GM10266 (cell line): ENCODE measurements around the gene MCC.

Source experiments
- DNase-seq: peaks from one replicate; pipeline ENCODE4 v3.0.0; 2012; ENCODE audit errors: extremely low spot score
- TF ChIP-seq, protein P1 (sequence below): IDR thresholded peaks from 2 replicates; pipeline ENCODE4 v1.5.1; 2012; ENCODE audit warnings: mild to moderate bottlenecking, low read depth; ENCODE audit not compliant: control insufficient read depth, insufficient read depth; ENCODE audit errors: missing control alignments

Gene MCC

GRCh38 chr5:113095831-113096230, 392.4 kb downstream of the MCC start:
- TF ChIP-seq, protein P1, sequence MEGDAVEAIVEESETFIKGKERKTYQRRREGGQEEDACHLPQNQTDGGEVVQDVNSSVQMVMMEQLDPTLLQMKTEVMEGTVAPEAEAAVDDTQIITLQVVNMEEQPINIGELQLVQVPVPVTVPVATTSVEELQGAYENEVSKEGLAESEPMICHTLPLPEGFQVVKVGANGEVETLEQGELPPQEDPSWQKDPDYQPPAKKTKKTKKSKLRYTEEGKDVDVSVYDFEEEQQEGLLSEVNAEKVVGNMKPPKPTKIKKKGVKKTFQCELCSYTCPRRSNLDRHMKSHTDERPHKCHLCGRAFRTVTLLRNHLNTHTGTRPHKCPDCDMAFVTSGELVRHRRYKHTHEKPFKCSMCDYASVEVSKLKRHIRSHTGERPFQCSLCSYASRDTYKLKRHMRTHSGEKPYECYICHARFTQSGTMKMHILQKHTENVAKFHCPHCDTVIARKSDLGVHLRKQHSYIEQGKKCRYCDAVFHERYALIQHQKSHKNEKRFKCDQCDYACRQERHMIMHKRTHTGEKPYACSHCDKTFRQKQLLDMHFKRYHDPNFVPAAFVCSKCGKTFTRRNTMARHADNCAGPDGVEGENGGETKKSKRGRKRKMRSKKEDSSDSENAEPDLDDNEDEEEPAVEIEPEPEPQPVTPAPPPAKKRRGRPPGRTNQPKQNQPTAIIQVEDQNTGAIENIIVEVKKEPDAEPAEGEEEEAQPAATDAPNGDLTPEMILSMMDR, result no peak
- no peak for DNase-seq

DNA sequence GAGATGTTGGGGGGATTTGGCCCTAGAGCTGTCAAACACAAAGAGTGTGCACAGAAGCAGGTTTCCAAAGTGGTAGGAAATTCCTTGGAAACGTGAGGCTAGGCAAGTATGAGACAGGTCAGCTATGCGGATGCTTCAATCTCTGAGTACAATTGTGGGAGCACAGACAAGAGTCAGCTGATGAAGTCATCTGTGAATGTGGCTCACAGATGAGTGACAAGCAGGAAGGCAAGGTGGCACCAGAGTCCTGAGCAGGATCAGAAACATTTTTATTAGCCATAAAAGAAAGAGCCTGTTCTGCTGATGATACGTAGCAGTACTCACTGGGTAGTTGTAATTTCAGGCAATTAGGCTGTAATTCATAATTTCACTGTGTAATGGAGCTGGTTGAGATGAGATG, 394.7 kb downstream of the MCC start:
- DNase-seq, result no peak
- TF ChIP-seq, protein P1, result no peak

- TF ChIP-seq, protein P1, result no peak
- DNase-seq, result no peak
Observed at GRCh38 chr5:113092683-113093082, 395.6 kb downstream of the MCC start.

- TF ChIP-seq, protein P1, result no peak
- DNase-seq, result no peak
Observed at GRCh38 chr5:113091622-113092021, 396.6 kb downstream of the MCC start.

DNA sequence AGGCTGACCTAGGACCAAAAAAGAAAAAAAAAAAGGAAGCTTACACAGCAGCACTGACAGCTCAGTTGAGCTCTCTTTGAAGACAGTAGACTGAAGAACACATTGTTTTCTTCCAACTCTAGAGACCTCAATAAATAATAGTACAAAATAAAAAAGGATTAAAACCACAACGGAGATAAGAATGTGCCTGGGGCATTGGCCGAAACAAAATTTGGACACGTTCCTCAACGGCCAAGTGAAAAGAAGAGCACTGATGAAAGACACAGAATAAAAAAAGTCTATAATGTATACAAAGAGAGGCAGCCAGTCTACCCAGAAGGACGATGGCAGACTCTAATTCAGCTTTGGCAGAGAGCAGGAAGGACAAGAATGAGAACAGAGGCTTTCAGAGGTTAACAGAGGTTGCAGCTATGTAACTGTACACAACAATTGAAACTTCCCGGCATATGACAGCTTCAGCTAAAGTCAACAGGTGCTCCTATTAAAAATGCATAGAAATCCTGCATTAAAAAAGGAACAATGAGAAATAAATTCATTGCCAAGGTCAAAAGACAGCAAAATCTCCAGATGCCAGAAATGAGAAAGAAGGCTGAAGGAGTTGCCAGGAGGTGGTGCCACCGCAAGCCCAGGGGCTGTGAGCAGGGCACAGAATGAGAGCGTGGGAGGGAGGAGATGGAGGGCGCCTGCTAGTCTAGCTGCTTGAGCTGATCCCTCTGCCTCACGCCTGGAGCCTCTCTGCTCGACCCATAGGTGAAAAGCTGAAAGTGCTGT, 397.7 kb downstream of the MCC start:
- no peak for DNase-seq
- TF ChIP-seq, protein P1, result no peak

DNA sequence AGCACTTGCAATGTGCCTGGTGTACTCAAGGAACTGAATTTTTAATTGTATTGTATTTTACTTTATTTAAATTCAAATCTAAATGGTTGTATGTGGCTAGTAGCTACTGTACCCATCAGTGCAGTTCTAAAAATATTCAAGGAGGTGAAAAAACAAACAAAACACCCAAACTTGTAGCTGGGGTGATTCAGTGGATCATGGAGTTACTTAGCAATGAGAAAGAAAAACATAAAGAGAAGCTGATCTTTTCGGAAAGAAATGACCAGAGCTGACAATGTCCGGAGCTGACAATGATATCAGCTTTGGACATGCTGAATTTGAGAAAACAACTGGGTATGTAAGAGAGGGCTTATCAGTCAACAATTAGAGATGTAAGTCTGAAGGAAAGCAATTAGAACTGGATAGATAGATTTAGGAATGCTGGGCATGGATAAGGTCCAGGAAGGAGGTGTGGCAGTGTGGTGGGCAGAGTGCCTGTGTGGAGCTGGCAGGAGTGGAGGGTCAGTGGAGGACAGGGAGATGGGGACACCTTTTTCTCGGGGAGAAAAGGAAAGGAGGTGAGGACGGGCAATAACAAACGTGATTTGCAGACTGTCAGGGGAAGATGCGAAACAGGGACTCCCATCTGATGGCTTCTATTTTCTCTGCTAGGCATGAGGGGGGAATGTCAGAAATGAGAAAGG, 398.5 kb downstream of the MCC start:
- no peak for DNase-seq
- TF ChIP-seq, protein P1, result no peak

DNA sequence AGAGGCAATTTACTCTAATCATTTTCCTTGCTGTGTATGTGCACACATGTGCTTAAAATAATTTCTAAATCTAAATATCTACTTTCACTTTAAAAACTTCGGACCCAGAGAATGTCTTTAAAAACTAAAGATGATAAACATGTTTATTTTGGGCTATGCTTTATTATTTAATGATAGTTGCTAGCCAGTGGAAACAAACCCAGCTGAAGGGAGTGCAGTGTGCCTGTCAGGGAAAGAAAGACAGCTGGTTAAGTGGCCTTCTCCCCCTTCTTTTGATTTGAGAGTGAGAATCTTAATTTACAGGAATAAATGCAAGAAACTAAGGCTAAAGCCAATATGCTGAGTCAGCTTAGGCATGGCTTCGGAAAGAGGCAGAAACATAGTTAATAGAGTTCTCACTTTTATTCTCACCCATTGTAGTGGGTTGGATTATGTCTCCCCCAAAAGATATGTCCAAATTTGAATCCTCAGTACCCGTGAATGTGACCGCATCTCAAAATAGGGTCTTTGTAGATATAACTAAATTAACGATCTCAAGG, 400.2 kb downstream of the MCC start:
- TF ChIP-seq, protein P1, result no peak
- no peak for DNase-seq
